Measurements from ENCODE around the gene AUTS2. TPM values are rescaled to one million over a fixed set of nuclear protein-coding genes. Genes with fewer than 3 reads are reported as not detected.

AUTS2 gene
- total and polyA plus RNA-seq, 9 of the 15 experiments (the other 6 are each of a cell fraction or from before 2014, with no cell fraction given) = 0.58 TPM; not detected in 8

GRCh38 chr7:69770613-69771012, 172.3 kb downstream of the AUTS2 start (continued):
- TF ChIP-seq RBM34 (IDR thresholded peaks at IDR 0.05; ENCODE audit: borderline replicate concordance, insufficient read depth, low read length) (no peak), TARDBP (IDR thresholded peaks at IDR 0.05) (no peak), ZNF311 (CRISPR knock-in tag; IDR thresholded peaks at IDR 0.05) (no peak)

- DNase-seq (ENCODE audit: extremely low read depth in 1 of 4, low spot score in 3 of 4) (no peak), ATAC-seq (no peak), FAIRE-seq (no peak)
- Histone ChIP-seq H3K9ac (ENCODE audit: insufficient read depth in 1 of 2, low read depth in 2 of 2, low read length in 2 of 2) (no peak overlapping the region), H3K79me2 (ENCODE audit: control insufficient read depth, insufficient read depth, low read length) (no peaks in the 10 kb centered on the region), H3K27ac (ENCODE audit: extremely low read depth, low read depth, low read length) (no peak overlapping the region), H4K20me1 (replicated peaks; ENCODE audit: control insufficient read depth, insufficient read depth, low read length) (no peaks in the 10 kb centered on the region), H3K4me3 (no peak overlapping the region), H3K36me3 (ENCODE audit: control insufficient read depth, insufficient read depth, low read length) (no peaks in the 10 kb centered on the region), H3K9me3 (replicated peaks; ENCODE audit: control insufficient read depth, insufficient read depth, low read depth, low read length) (no peaks in the 10 kb centered on the region), H2AFZ (ENCODE audit: low read depth, low read length) (no peak overlapping the region), H3K27me3 (ENCODE audit: control insufficient read depth in 2 of 2, insufficient read depth in 2 of 2, low read length in 2 of 2) (peaks cover 0 to 5% of the 10 kb centered on the region in 2 experiments; a peak in 2 of 5 replicates), H3K9me1 (ENCODE audit: control insufficient read depth, insufficient read depth, low read length) (no peaks in the 10 kb centered on the region), H3K4me2 (ENCODE audit: insufficient read depth, low read length) (no peak overlapping the region), H3K4me1 (replicated peaks in 1 of 2; ENCODE audit: control insufficient read depth in 2 of 2, insufficient read depth in 2 of 2, low read length in 2 of 2) (no peaks in the 10 kb centered on the region)
- ChIA-PET POLR2A (interaction anchor here (0.6 kb wide), 1 partner anchor 14 kb away, joined by 5 read pairs; no protein-coding TSS in a partner anchor), CTCF (ENCODE audit: low intra/inter-chr PET ratio) (no interaction called here)
- WGBS (ENCODE audit: insufficient coverage, low coverage, missing lambda C conversion rate) = 0% methylated on average over 9 of the region's 9 CpGs
- BruUV-seq (replicated peaks) = no TSS peak
- intact Hi-C loops (cut with micrococcal nuclease) = no loop called here
- in situ Hi-C loops (cut with MboI) = no loop called here
- TF ChIP-seq HNRNPUL1 (IDR thresholded peaks at IDR 0.05; ENCODE audit: low read length) (no peak), EGR1 (conservative IDR thresholded peaks at IDR 0.05) (no peak), PTBP1 (IDR thresholded peaks at IDR 0.05; ENCODE audit: low read depth, low read length) (no peak), CCAR2 (IDR thresholded peaks at IDR 0.05; ENCODE audit: low read depth, low read length) (no peak), ZBTB9 (CRISPR knock-in tag; IDR thresholded peaks at IDR 0.05) (no peak), RBM14 (IDR thresholded peaks at IDR 0.05; ENCODE audit: borderline replicate concordance, insufficient read depth, low read depth, low read length) (no peak), ETS2 (tag; IDR thresholded peaks at IDR 0.05; ENCODE audit: borderline replicate concordance, poor library complexity, severe bottlenecking) (no peak), CSDE1 (IDR thresholded peaks at IDR 0.05) (no peak), FOXA3 (CRISPR knock-in tag; conservative IDR thresholded peaks at IDR 0.05 in 1 of 2, IDR thresholded peaks at IDR 0.05 in 1 of 2) (no peak), PKNOX1 (IDR thresholded peaks at IDR 0.05) (no peak), ILF3 (IDR thresholded peaks at IDR 0.05; ENCODE audit: borderline replicate concordance) (no peak), COPS2 (conservative IDR thresholded peaks at IDR 0.05) (no peak), SMAD2 (IDR thresholded peaks at IDR 0.05; ENCODE audit: low read depth, low read length) (no peak), ZNF785 (CRISPR knock-in tag; IDR thresholded peaks at IDR 0.05) (no peak), PTTG1 (tag; IDR thresholded peaks at IDR 0.05; ENCODE audit: low read depth) (no peak), ZNF143 (CRISPR knock-in tag; IDR thresholded peaks at IDR 0.05) (no peak), ZSCAN32 (CRISPR knock-in tag; IDR thresholded peaks at IDR 0.05) (no peak), HOXB6 (CRISPR knock-in tag; IDR thresholded peaks at IDR 0.05; ENCODE audit: borderline replicate concordance) (no peak)
Observed at GRCh38 chr7:69772718-69773436, 174.6 kb downstream of the AUTS2 start.
